WTC11 (cell line): ENCODE results near the gene IL24. TPM values are rescaled to one million over a fixed set of nuclear protein-coding genes. Genes with fewer than 3 reads are reported as not detected.

Source experiments
- ATAC-seq: fragments of 200-7000 bp; cut with Tn5 transposase; 2 replicates; pipeline ENCODE4 v1.10.0; 2021; ENCODE audit warnings: mild to moderate bottlenecking, moderate library complexity
- CTCF ChIA-PET: fragments of 300-600 bp; sonication (Branson Sonifier 250); formaldehyde crosslinking; loops from one replicate; lab custom pipeline; 2021; ENCODE audit warnings: antibody characterized with exemption; lab: Charles Lee
- POLR2A ChIA-PET: fragments of 350-600 bp; sonication (Branson Sonifier 250); formaldehyde crosslinking; loops from one replicate; lab custom pipeline; 2021; ENCODE audit warnings: antibody characterized with exemption; lab: Charles Lee
- DNase-seq: peaks from one replicate; pipeline ENCODE4 v3.0.0; 2021; ENCODE audit warnings: low spot score
- H3K27ac Mint-ChIP-seq: 2 replicates; pipeline ENCODE4 v1.8.0; 2021; ENCODE audit warnings: mixed read lengths
- H3K27me3 Mint-ChIP-seq: 2 replicates; pipeline ENCODE4 v1.8.0; 2021; ENCODE audit warnings: low read depth, mild to moderate bottlenecking, moderate library complexity, mixed read lengths
- H3K36me3 Mint-ChIP-seq: 2 replicates; pipeline ENCODE4 v1.8.0; 2021; ENCODE audit warnings: mixed read lengths
- H3K4me1 Mint-ChIP-seq: 2 replicates; pipeline ENCODE4 v1.8.0; 2022; ENCODE audit warnings: mixed read lengths
- H3K4me3 Mint-ChIP-seq: 2 replicates; pipeline ENCODE4 v1.8.0; 2021; ENCODE audit warnings: mild to moderate bottlenecking, moderate library complexity, mixed read lengths
- H3K9me3 Mint-ChIP-seq: 2 replicates; pipeline ENCODE4 v1.8.0; 2021; ENCODE audit warnings: mixed read lengths
- AFF4 ChIP-seq: sonication (generic); formaldehyde crosslinking; IDR thresholded peaks from 2 replicates; pipeline ENCODE4 v1.8.1; 2023; ENCODE audit warnings: mild to moderate bottlenecking, missing genetic modification reagents, borderline replicate concordance
- AR ChIP-seq: fragments of 250-450 bp; sonication (Bioruptor Pico); IDR thresholded peaks from 2 replicates; pipeline ENCODE4 v1.9.0; 2021; ENCODE audit warnings: mild to moderate bottlenecking
- E2F1 ChIP-seq: sonication (generic); formaldehyde crosslinking; IDR thresholded peaks from 2 replicates; pipeline ENCODE4 v1.8.0; 2022; ENCODE audit warnings: mild to moderate bottlenecking, missing genetic modification reagents
- EMX1 ChIP-seq: fragments of 250-450 bp; sonication (Bioruptor Pico); IDR thresholded peaks from 2 replicates; pipeline ENCODE4 v1.8.0; 2021; ENCODE audit warnings: mild to moderate bottlenecking
- GTF2I ChIP-seq: fragments of 250-450 bp; sonication (Bioruptor Pico); conservative IDR thresholded peaks from 2 replicates; pipeline ENCODE4 v1.4.0; 2021; ENCODE audit warnings: mild to moderate bottlenecking
- IRF2 ChIP-seq: sonication (generic); formaldehyde crosslinking; IDR thresholded peaks from 2 replicates; pipeline ENCODE4 v1.8.0; 2022; ENCODE audit warnings: low read depth, missing genetic modification reagents, borderline replicate concordance
- KAT7 ChIP-seq: sonication (generic); formaldehyde crosslinking; IDR thresholded peaks from 2 replicates; pipeline ENCODE4 v1.8.1; 2023; ENCODE audit warnings: missing genetic modification reagents, mild to moderate bottlenecking, borderline replicate concordance
- NR2C2 ChIP-seq: sonication (generic); formaldehyde crosslinking; IDR thresholded peaks from 2 replicates; pipeline ENCODE4 v1.8.0; 2022; ENCODE audit warnings: mild to moderate bottlenecking, missing genetic modification reagents
- OVOL2 ChIP-seq: fragments of 250-450 bp; sonication (Bioruptor Pico); IDR thresholded peaks from 2 replicates; pipeline ENCODE4 v1.9.0; 2021; ENCODE audit warnings: mild to moderate bottlenecking, borderline replicate concordance
- STAT6 ChIP-seq: sonication (generic); formaldehyde crosslinking; conservative IDR thresholded peaks from 2 replicates; pipeline ENCODE4 v1.8.1; 2023; ENCODE audit warnings: mild to moderate bottlenecking, low read depth, missing genetic modification reagents, moderate library complexity
- ZNF138 ChIP-seq: sonication (generic); formaldehyde crosslinking; conservative IDR thresholded peaks from 2 replicates; pipeline ENCODE4 v1.8.1; 2022; ENCODE audit warnings: mild to moderate bottlenecking, moderate library complexity, missing genetic modification reagents
- ZNF396 ChIP-seq: fragments of 250-450 bp; sonication (Bioruptor Pico); IDR thresholded peaks from 2 replicates; pipeline ENCODE4 v1.8.0; 2021; ENCODE audit warnings: mild to moderate bottlenecking, moderate library complexity, borderline replicate concordance
- ZNF425 ChIP-seq: fragments of 250-450 bp; sonication (Bioruptor Pico); conservative IDR thresholded peaks from 2 replicates; pipeline ENCODE4 v1.9.0; 2021; ENCODE audit warnings: mild to moderate bottlenecking
- total RNA-seq: library from RNA; stranded (reverse); gene quantifications from 3 replicates; pipeline ENCODE4 v1.2.3, GENCODE V29; 2021

Gene IL24
- total RNA-seq, 1 experiment from 2014 or later = not detected

GRCh38 chr1:206867239-206867638 lies 30.0 kb upstream of the IL24 start (continued):
- TF ChIP-seq ZNF425 (no peak), IRF2 (CRISPR knock-in tag) (no peak), ZNF396 (CRISPR knock-in tag) (no peak), AR (no peak), AFF4 (CRISPR knock-in tag) (no peak), GTF2I (CRISPR knock-in tag) (no peak)

GRCh38 chr1:206867716-206868115 lies 29.5 kb upstream of the IL24 start:
- TF ChIP-seq OVOL2 (CRISPR knock-in tag) (no peak), EMX1 (CRISPR knock-in tag) (no peak), STAT6 (CRISPR knock-in tag) (no peak), ZNF138 (CRISPR knock-in tag) (no peak), KAT7 (CRISPR knock-in tag) (no peak), NR2C2 (CRISPR knock-in tag) (no peak), E2F1 (no peak)
- H3K27me3 Mint-ChIP-seq = peaks cover 16% of the 10 kb centered on the region
- no peaks in the 10 kb centered on the region for H3K36me3 Mint-ChIP-seq
- ATAC-seq (no peak), DNase-seq (no peak)
- no peak overlapping the region for H3K4me3 Mint-ChIP-seq
- H3K9me3 Mint-ChIP-seq = peaks cover 10% of the 10 kb centered on the region
- CTCF ChIA-PET = interaction anchor here (0.9 to 2.0 kb wide), 4 partner anchors 11 to 114 kb away, joined by 3 to 6 read pairs (median 4); no protein-coding TSS in a partner anchor
- 0 out of 2 replicates have a peak, but pooled peaks cover 3% of the 10 kb centered on the region for H3K4me1 Mint-ChIP-seq
- H3K27ac Mint-ChIP-seq = no peak overlapping the region
- POLR2A ChIA-PET = no interaction called here
